Activated gamma-delta T cell treated with Interleukin-2 at 50 U/mL for 16 hours (primary cell): ENCODE data around the gene RAMACL.
"Not testable (repeated sequence)": the region's sequence is repeated elsewhere in the genome, so short reads cannot be mapped to it uniquely, and the experiment has no call there.

Source experiments
- DNase-seq: peaks from one replicate; pipeline ENCODE4 v3.0.0-alpha.2; 2020

Gene RAMACL

GRCh38 chr6:166595061-166595780, 8.7 kb upstream of the RAMACL start:
- DNase-seq = no peak

- DNase-seq = no peak
Measured at GRCh38 chr6:166592821-166593220, 6.3 kb upstream of the RAMACL start.

- DNase-seq = no peak
Measured at GRCh38 chr6:166591961-166592520, 5.6 kb upstream of the RAMACL start.

- DNase-seq = no peak
Measured at GRCh38 chr6:166591026-166591425, 4.5 kb upstream of the RAMACL start.

GRCh38 chr6:166589786-166590574, 3.5 kb upstream of the RAMACL start:
- DNase-seq = no peak

GRCh38 chr6:166589337-166589731, 2.9 kb upstream of the RAMACL start:
- no peak for DNase-seq

GRCh38 chr6:166588691-166589336, 2.3 kb upstream of the RAMACL start:
- no peak for DNase-seq

- DNase-seq = no peak
Measured at GRCh38 chr6:166587631-166588413, 1.3 kb upstream of the RAMACL start.

- DNase-seq = no peak
Measured at GRCh38 chr6:166584853-166585429, 1.5 kb downstream of the RAMACL start.

GRCh38 chr6:166584155-166584554, 2.3 kb downstream of the RAMACL start:
- DNase-seq = no peak

- no peak for DNase-seq
Measured at GRCh38 chr6:166583230-166583965, 3.1 kb downstream of the RAMACL start.

GRCh38 chr6:166582258-166582657, 4.2 kb downstream of the RAMACL start:
- no peak for DNase-seq

GRCh38 chr6:166581801-166582200, 4.7 kb downstream of the RAMACL start:
- DNase-seq = not testable (repeated sequence)

- DNase-seq = no peak
Measured at GRCh38 chr6:166581091-166581511, 5.4 kb downstream of the RAMACL start.

GRCh38 chr6:166580076-166581050, 6.1 kb downstream of the RAMACL start:
- DNase-seq = no peak

GRCh38 chr6:166579237-166579850, 7.1 kb downstream of the RAMACL start:
- DNase-seq = no peak

GRCh38 chr6:166578536-166579236, 7.8 kb downstream of the RAMACL start:
- no peak for DNase-seq

GRCh38 chr6:166575205-166575604, 11.3 kb downstream of the RAMACL start:
- no peak for DNase-seq
